WERI-Rb-1 (cell line): ENCODE results near the gene SIRT4.

ENCODE experiments used
- DNase-seq: peaks from one replicate; pipeline ENCODE4 v3.0.0-alpha.2; 2020
- H3K27ac ChIP-seq: fragments of 250-450 bp; sonication (Bioruptor Pico); 2 replicates; pipeline ENCODE4 v1.5.1; 2020; ENCODE audit warnings: mild to moderate bottlenecking, moderate library complexity
- H3K27me3 ChIP-seq: fragments of 250-450 bp; sonication (Bioruptor Pico); 2 replicates; pipeline ENCODE4 v1.5.1; 2021; ENCODE audit warnings: mild to moderate bottlenecking, low read depth, moderate library complexity; ENCODE audit not compliant: insufficient read depth, severe bottlenecking
- H3K36me3 ChIP-seq: fragments of 250-450 bp; sonication (Bioruptor Pico); 2 replicates; pipeline ENCODE4 v1.5.1; 2020; ENCODE audit warnings: mild to moderate bottlenecking, moderate library complexity
- H3K4me3 ChIP-seq: 2 replicates; pipeline ENCODE4 v1.5.1; 2011; ENCODE audit warnings: low read depth, mild to moderate bottlenecking, control low read depth, low read length
- H3K9me3 ChIP-seq: fragments of 250-450 bp; sonication (Bioruptor Pico); 2 replicates; pipeline ENCODE4 v1.5.1; 2021; ENCODE audit warnings: mild to moderate bottlenecking, moderate library complexity; ENCODE audit not compliant: severe bottlenecking
- CTCF ChIP-seq: IDR thresholded peaks from 2 replicates; pipeline ENCODE4 v1.5.1; 2011; ENCODE audit warnings: low read depth, mild to moderate bottlenecking, control low read depth, inconsistent platforms, low read length

SIRT4 gene

DNA sequence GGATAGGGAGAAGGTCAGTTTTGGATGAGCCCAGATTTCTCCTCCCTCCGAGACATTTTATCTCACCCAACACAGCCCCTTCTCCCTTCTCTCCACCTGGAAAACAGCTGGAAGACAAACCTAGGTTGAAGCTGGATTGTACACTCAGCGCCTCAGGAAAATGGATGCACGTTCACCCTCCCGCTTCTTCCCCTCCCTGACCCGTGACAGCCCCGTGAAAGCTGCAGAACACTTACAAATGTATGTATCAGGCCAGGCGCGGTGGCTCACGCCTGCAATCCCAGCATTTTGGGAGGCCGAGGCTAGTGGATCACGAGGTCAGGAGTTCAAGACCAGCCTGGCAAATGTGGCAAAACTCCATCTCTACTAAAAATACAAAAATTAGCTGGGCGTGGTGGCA lies 14.6 kb upstream of the SIRT4 start:
- no peaks in the 10 kb centered on the region for H3K27me3 ChIP-seq
- no peak overlapping the region for H3K27ac ChIP-seq
- no peak overlapping the region for H3K4me3 ChIP-seq
- H3K9me3 ChIP-seq, result no peaks in the 10 kb centered on the region
- TF ChIP-seq CTCF, result no peak
- no peaks in the 10 kb centered on the region for H3K36me3 ChIP-seq
- DNase-seq, result no peak

DNA sequence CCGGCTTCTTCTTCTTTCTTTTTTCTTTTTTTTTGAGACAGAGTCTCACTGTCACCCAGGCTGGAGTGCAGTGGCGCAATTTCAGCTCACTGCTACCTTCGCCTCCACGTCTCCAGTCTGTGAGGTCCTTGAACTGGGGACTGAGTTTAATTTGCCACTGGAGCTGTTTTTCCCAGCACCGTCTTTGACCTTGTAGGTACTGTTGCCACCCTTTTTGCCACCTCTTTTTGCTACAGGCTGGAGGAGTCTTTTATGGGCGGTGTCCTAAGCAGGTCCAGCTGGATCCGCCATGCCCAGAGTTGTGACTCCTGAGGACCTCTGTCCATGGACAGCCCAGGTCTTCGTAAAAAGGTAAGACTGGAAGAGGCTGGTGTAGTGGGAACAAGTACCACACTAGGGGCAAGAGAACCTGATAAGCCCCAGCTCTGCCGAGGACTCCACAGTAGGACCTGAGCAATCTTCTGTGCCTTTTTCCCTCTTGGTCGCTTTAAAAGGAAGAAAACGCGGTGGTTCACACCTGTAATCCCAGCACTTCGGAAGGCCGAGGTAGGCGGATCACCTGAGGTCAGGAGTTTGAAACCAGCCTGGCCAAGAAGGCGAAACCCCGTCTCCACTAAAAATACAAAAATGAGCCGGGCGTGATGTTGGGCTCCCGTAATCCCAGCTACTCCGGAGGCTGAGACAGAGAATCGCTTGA lies 11.4 kb upstream of the SIRT4 start:
- Histone ChIP-seq H3K4me3 (peak overlapping the region; percentile 42), H3K27ac (peak overlapping the region; percentile 57), H3K36me3 (no peaks in the 10 kb centered on the region), H3K9me3 (no peaks in the 10 kb centered on the region), H3K27me3 (no peaks in the 10 kb centered on the region)
- peak; percentile 63 for DNase-seq
- TF ChIP-seq CTCF, result no peak

GRCh38 chr12:120292411-120292660 lies 9.8 kb upstream of the SIRT4 start:
- Histone ChIP-seq H3K36me3 (no peaks in the 10 kb centered on the region), H3K9me3 (no peaks in the 10 kb centered on the region), H3K27ac (peak overlapping the region; percentile 100), H3K27me3 (no peaks in the 10 kb centered on the region), H3K4me3 (peak overlapping the region; percentile 56)
- TF ChIP-seq CTCF, result no peak
- no peak for DNase-seq

GRCh38 chr12:120292661-120293531 lies 9.2 kb upstream of the SIRT4 start, which contains the start of gene RNU4-1:
TSS of gene RNU4-1 (minus strand) at chr12:120293237.
- DNase-seq, result peak; percentile 85
- Histone ChIP-seq H3K27me3 (no peaks in the 10 kb centered on the region), H3K36me3 (no peaks in the 10 kb centered on the region), H3K4me3 (peak within 1 kb of the TSS; percentile 56), H3K27ac (peak within 1 kb of the TSS; percentile 100), H3K9me3 (no peaks in the 10 kb centered on the region)
- TF ChIP-seq CTCF, result no peak

DNA sequence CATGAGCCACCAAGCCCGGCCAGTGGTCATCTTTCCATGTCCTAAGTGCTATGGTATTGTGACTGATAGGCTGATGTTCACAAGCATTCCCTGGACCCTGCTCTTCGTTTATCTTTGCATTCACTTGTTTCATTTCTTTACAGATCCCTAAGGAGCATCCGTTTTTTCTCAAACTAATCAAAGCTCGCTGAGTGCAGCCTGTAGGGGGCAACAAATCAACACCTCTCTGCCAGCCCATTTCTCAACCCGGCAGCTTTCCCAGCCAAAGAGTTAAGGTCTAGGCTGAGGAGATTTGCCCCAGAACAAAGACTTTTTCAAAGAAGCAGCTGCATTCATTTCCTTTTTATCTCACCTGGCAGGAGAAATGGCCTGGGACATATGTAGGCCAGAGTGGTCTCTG lies 12.1 kb downstream of the SIRT4 start:
- no peaks in the 10 kb centered on the region for H3K9me3 ChIP-seq
- peak; percentile 37 for DNase-seq
- no peak overlapping the region for H3K4me3 ChIP-seq
- H3K27me3 ChIP-seq, result no peaks in the 10 kb centered on the region
- no peaks in the 10 kb centered on the region for H3K36me3 ChIP-seq
- no peak overlapping the region for H3K27ac ChIP-seq
- peak; percentile 63; the same call in 1 of the 2 replicates for TF ChIP-seq CTCF
